Keratinocyte (primary cell): ENCODE data around the gene MVB12A. TPM values are rescaled to one million over a fixed set of nuclear protein-coding genes. Genes with fewer than 3 reads are reported as not detected.

Source experiments
- DNase-seq: peaks from one replicate; pipeline ENCODE4 v3.0.0-alpha.2; 2011; ENCODE audit warnings: low read depth, missing footprints, low spot score
- FAIRE-seq: peaks from 2 replicates; lab custom pipeline; 2011; peaks lifted over from hg19 to GRCh38; lab: Jason Lieb, UNC
- H2AFZ ChIP-seq: 2 replicates; pipeline ENCODE4 v1.6.0; 2012; ENCODE audit warnings: low read length, control low read depth, inconsistent platforms; ENCODE audit not compliant: control insufficient read depth
- H3K27ac ChIP-seq: 2 replicates; pipeline ENCODE4 v1.5.1; 2011; ENCODE audit warnings: low read length; ENCODE audit not compliant: control insufficient read depth, insufficient read depth
- H3K27me3 ChIP-seq: 3 replicates; pipeline ENCODE4 v1.6.0; 2011; ENCODE audit warnings: low read length; ENCODE audit not compliant: control insufficient read depth, insufficient read depth; ENCODE audit errors: extremely low read depth
- H3K36me3 ChIP-seq, 2 experiments: 2 replicates in 1 of 2; 3 replicates in 1 of 2; pipeline ENCODE4 v1.5.1; 2011; ENCODE audit warnings: low read length in 2 of 2, mild to moderate bottlenecking in 1 of 2; ENCODE audit not compliant: control insufficient read depth in 2 of 2, insufficient read depth in 2 of 2; ENCODE audit errors: extremely low read depth in 1 of 2
- H3K4me1 ChIP-seq: 3 replicates; pipeline ENCODE4 v1.5.1; 2011; ENCODE audit warnings: low read length; ENCODE audit not compliant: control insufficient read depth, insufficient read depth; ENCODE audit errors: extremely low read depth
- H3K4me2 ChIP-seq: 3 replicates; pipeline ENCODE4 v1.6.0; 2011; ENCODE audit warnings: low read depth, low read length; ENCODE audit not compliant: control insufficient read depth, insufficient read depth; ENCODE audit errors: extremely low read depth
- H3K4me3 ChIP-seq, 3 experiments: fragments of 200-600 bp in 1 of 3; sonication (generic) in 1 of 3; 2 replicates in 2 of 3; 3 replicates in 1 of 3; pipeline ENCODE4 v1.5.1; 2011 to 2016; ENCODE audit warnings: low read length in 3 of 3, mild to moderate bottlenecking in 3 of 3, control low read depth in 2 of 3, inconsistent platforms in 1 of 3, low read depth in 1 of 3, mixed read lengths in 1 of 3, mixed run types in 1 of 3, moderate library complexity in 1 of 3; ENCODE audit not compliant: control insufficient read depth in 2 of 3, insufficient read depth in 2 of 3; ENCODE audit errors: extremely low read depth in 1 of 3
- H3K79me2 ChIP-seq: 2 replicates; pipeline ENCODE4 v1.6.0; 2012; ENCODE audit warnings: low read length; ENCODE audit not compliant: control insufficient read depth, insufficient read depth
- H3K9ac ChIP-seq: 3 replicates; pipeline ENCODE4 v1.6.0; 2011; ENCODE audit warnings: low read length; ENCODE audit not compliant: control insufficient read depth, insufficient read depth; ENCODE audit errors: extremely low read depth
- H3K9me1 ChIP-seq: 3 replicates; pipeline ENCODE4 v1.6.0; 2011; ENCODE audit warnings: low read length; ENCODE audit not compliant: control insufficient read depth, insufficient read depth; ENCODE audit errors: extremely low read depth
- H3K9me3 ChIP-seq: 2 replicates; pipeline ENCODE4 v1.5.1; 2012; ENCODE audit warnings: low read depth, low read length; ENCODE audit not compliant: control insufficient read depth
- H4K20me1 ChIP-seq: 3 replicates; pipeline ENCODE4 v1.6.0; 2011; ENCODE audit warnings: low read length; ENCODE audit not compliant: control insufficient read depth, insufficient read depth; ENCODE audit errors: extremely low read depth
- EZH2 ChIP-seq: IDR thresholded peaks from one replicate; pipeline ENCODE4 v1.6.1; 2012; ENCODE audit warnings: inconsistent platforms, mild to moderate bottlenecking, low read length, moderate library complexity
- dilution Hi-C: fragments of 300-500 bp; cut with MboI; formaldehyde crosslinking; loops from one replicate; pipeline ENCODE4 v1.7.0; 2020; ENCODE audit warnings: low sequenced_read_pairs; ENCODE audit not compliant: extremely low pct_ligation_motif_present
- polyA plus RNA-seq, 5 experiments: library from polyadenylated mRNA; depleted of rRNA in 3 of 5; stranded (reverse) in 3 of 5; stranded (forward) in 1 of 5; unstranded in 1 of 5; fragments of >200 nt; gene quantifications; 1 replicate in 1 of 5; 2 replicates in 3 of 5; 3 replicates in 1 of 5; pipeline versions ENCODE4 v1.2.1 to v1.2.3, GENCODE V29; 2011 to 2012; ENCODE audit warnings: missing spikeins in 2 of 5, low read depth in 1 of 5, low replicate concordance in 1 of 5
- TF ChIP-seq, protein P1 (sequence below), 3 experiments: IDR thresholded peaks in 1 of 3; conservative IDR thresholded peaks in 1 of 3; optimal IDR thresholded peaks in 1 of 3; 2 replicates in 2 of 3; 3 replicates in 1 of 3; pipeline versions ENCODE3 to v1.5.1; 2011; ENCODE audit warnings: low read length in 3 of 3, mild to moderate bottlenecking in 3 of 3, moderate library complexity in 2 of 3, control low read depth in 1 of 3, inconsistent platforms in 1 of 3; ENCODE audit not compliant: insufficient read depth in 2 of 3; ENCODE audit errors: extremely low read depth in 1 of 3

Gene MVB12A
- polyA plus RNA-seq, 1 donor (not counting 4 experiments of a cell fraction or from before 2014, with no cell fraction given), result 23.3 TPM

- no peak overlapping the region for H3K27ac ChIP-seq
- no peaks in the 10 kb centered on the region for H4K20me1 ChIP-seq
- H3K9me3 ChIP-seq, result no peaks in the 10 kb centered on the region
- H3K4me2 ChIP-seq, result no peak overlapping the region
- no peaks in the 10 kb centered on the region for H3K36me3 ChIP-seq
- no peak for FAIRE-seq
- no peak for TF ChIP-seq EZH2
- TF ChIP-seq, protein P1, sequence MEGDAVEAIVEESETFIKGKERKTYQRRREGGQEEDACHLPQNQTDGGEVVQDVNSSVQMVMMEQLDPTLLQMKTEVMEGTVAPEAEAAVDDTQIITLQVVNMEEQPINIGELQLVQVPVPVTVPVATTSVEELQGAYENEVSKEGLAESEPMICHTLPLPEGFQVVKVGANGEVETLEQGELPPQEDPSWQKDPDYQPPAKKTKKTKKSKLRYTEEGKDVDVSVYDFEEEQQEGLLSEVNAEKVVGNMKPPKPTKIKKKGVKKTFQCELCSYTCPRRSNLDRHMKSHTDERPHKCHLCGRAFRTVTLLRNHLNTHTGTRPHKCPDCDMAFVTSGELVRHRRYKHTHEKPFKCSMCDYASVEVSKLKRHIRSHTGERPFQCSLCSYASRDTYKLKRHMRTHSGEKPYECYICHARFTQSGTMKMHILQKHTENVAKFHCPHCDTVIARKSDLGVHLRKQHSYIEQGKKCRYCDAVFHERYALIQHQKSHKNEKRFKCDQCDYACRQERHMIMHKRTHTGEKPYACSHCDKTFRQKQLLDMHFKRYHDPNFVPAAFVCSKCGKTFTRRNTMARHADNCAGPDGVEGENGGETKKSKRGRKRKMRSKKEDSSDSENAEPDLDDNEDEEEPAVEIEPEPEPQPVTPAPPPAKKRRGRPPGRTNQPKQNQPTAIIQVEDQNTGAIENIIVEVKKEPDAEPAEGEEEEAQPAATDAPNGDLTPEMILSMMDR (optimal IDR thresholded peaks at IDR 0.05 in 1 of 3, IDR thresholded peaks at IDR 0.05 in 1 of 3, conservative IDR thresholded peaks at IDR 0.05 in 1 of 3; ENCODE audit: extremely low read depth in 1 of 3, insufficient read depth in 2 of 3, low read length in 3 of 3), result no peak
- DNase-seq, result no peak
- no peaks in the 10 kb centered on the region for H3K79me2 ChIP-seq
- dilution Hi-C loops, result no loop called here
- H3K4me3 ChIP-seq, result no peak overlapping the region
- H2AFZ ChIP-seq, result no peak overlapping the region
- no peaks in the 10 kb centered on the region for H3K4me1 ChIP-seq
- no peaks in the 10 kb centered on the region for H3K9me1 ChIP-seq
- no peaks in the 10 kb centered on the region for H3K27me3 ChIP-seq
- H3K9ac ChIP-seq, result no peak overlapping the region
Measured at GRCh38 chr19:17378271-17378670, 41.6 kb upstream of the MVB12A start.

- Histone ChIP-seq H3K4me2 (no peak overlapping the region), H3K9me1 (no peaks in the 10 kb centered on the region), H4K20me1 (no peaks in the 10 kb centered on the region), H2AFZ (no peak overlapping the region), H3K27me3 (no peaks in the 10 kb centered on the region), H3K9ac (no peak overlapping the region), H3K27ac (no peak overlapping the region), H3K36me3 (no peaks in the 10 kb centered on the region), H3K79me2 (no peaks in the 10 kb centered on the region), H3K4me3 (no peak overlapping the region), H3K4me1 (no peaks in the 10 kb centered on the region), H3K9me3 (no peaks in the 10 kb centered on the region)
- no peak for FAIRE-seq
- DNase-seq, result no peak
- dilution Hi-C loops, result no loop called here
- TF ChIP-seq, protein P1 (optimal IDR thresholded peaks at IDR 0.05 in 1 of 3, IDR thresholded peaks at IDR 0.05 in 1 of 3, conservative IDR thresholded peaks at IDR 0.05 in 1 of 3; ENCODE audit: extremely low read depth in 1 of 3, insufficient read depth in 2 of 3, low read length in 3 of 3), result no peak
- TF ChIP-seq EZH2, result no peak
Measured at GRCh38 chr19:17379221-17379631, 40.6 kb upstream of the MVB12A start.
